ENCODE measurements around the gene PALD1.

PALD1 gene

DNA sequence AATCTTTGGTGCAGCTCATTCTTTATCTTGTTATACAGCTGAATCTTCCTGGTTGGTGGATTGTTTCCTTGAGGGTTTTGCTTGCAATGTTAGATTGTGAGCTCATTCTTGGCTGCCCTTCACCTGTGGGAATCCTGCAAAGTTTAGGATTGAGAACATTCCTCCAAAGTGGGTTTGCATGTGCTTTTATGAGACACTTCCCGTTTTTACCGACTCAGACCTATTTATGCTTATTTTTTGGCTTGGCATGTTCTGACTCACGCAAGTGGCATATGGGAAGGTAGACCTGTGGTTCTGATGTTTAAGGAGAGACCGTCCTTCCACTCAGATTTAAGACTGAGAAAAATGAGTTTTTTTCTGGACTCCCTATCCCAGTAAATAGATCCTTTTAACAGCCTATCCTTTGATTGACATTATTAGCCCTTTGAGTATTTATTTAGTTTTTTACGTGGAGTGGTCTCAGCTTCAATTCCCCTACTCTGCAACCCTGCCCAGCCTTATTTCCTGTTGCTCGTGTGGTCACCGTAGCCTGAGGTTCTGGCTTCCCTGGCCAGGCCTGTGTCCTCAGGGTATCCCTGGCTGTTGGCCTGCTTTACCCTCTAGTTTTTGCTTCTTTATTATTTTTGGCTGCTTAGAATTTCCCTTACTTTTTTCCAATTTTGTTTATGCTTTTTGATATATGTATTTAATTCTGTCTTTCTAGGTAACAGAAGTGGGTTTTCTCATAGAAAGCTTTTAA, 137.4 kb downstream of the PALD1 start:
- DNase-seq, result no peak

- DNase-seq, result no peak
Observed at GRCh38 chr10:70616761-70617160, 138.2 kb downstream of the PALD1 start.

Data from NCI-H1417 (cell line).